ENCODE data around the gene AHRR. TPM values are rescaled to one million over a fixed set of nuclear protein-coding genes. Genes with fewer than 3 reads are reported as not detected.

The AHRR gene
- total RNA-seq, 1 donor from 2014 or later, result 11.3 TPM

- no peaks in the 10 kb centered on the region for H3K27me3 ChIP-seq
- peak overlapping the region; percentile 11 for H3K27ac ChIP-seq
- ATAC-seq (peak; percentile 9), DNase-seq (peak; percentile 55)
- intact Hi-C loops (cut with DNase I), result no loop called here
- no peaks in the 10 kb centered on the region for H3K36me3 ChIP-seq
- no peak overlapping the region for H3K4me3 ChIP-seq
- no peak for TF ChIP-seq CTCF (IDR thresholded peaks at IDR 0.05)
- H3K9me3 ChIP-seq, result no peaks in the 10 kb centered on the region
- peaks cover 16% of the 10 kb centered on the region for H3K4me1 ChIP-seq
Observed at GRCh38 chr5:392431-392988, 71.0 kb downstream of the AHRR start.

GRCh38 chr5:393846-394275 lies 72.3 kb downstream of the AHRR start:
- Histone ChIP-seq H3K27me3 (no peaks in the 10 kb centered on the region), H3K4me1 (peaks cover 15% of the 10 kb centered on the region), H3K9me3 (no peaks in the 10 kb centered on the region), H3K27ac (no peak overlapping the region), H3K4me3 (no peak overlapping the region), H3K36me3 (no peaks in the 10 kb centered on the region)
- ATAC-seq (no peak), DNase-seq (peak; percentile 54)
- intact Hi-C loops (cut with DNase I), result no loop called here
- no peak for TF ChIP-seq CTCF (IDR thresholded peaks at IDR 0.05)

- ATAC-seq, result no peak
- no peak for TF ChIP-seq CTCF (IDR thresholded peaks at IDR 0.05)
Observed at GRCh38 chr5:394671-395155, 73.2 kb downstream of the AHRR start.

GRCh38 chr5:395156-395920 lies 73.8 kb downstream of the AHRR start:
- Histone ChIP-seq H3K9me3 (no peaks in the 10 kb centered on the region), H3K4me3 (no peak overlapping the region), H3K27ac (peak overlapping the region; percentile 66), H3K4me1 (peaks cover 29% of the 10 kb centered on the region), H3K36me3 (no peaks in the 10 kb centered on the region), H3K27me3 (no peaks in the 10 kb centered on the region)
- TF ChIP-seq CTCF (IDR thresholded peaks at IDR 0.05), result no peak
- DNase-seq (peak; percentile 53), ATAC-seq (peak; percentile 3)
- intact Hi-C loops (cut with DNase I), result no loop called here

More at GRCh38 chr5:394671-395155, 73.2 kb downstream of the AHRR start:
- H3K4me3 ChIP-seq, result no peak overlapping the region
- peak; percentile 56 for DNase-seq
- peak overlapping the region; percentile 66 for H3K27ac ChIP-seq
- no peaks in the 10 kb centered on the region for H3K27me3 ChIP-seq
- H3K36me3 ChIP-seq, result no peaks in the 10 kb centered on the region
- no peaks in the 10 kb centered on the region for H3K9me3 ChIP-seq
- H3K4me1 ChIP-seq, result peaks cover 23% of the 10 kb centered on the region
- intact Hi-C loops (cut with DNase I), result no loop called here

GRCh38 chr5:395921-396530 lies 74.5 kb downstream of the AHRR start:
- no peak overlapping the region for H3K4me3 ChIP-seq
- H3K9me3 ChIP-seq, result no peaks in the 10 kb centered on the region
- no peak for TF ChIP-seq CTCF (IDR thresholded peaks at IDR 0.05)
- DNase-seq, result peak; percentile 52
- no peak for ATAC-seq
- intact Hi-C loops (cut with DNase I), result no loop called here
- peaks cover 32% of the 10 kb centered on the region for H3K4me1 ChIP-seq
- no peaks in the 10 kb centered on the region for H3K27me3 ChIP-seq
- peak overlapping the region; percentile 66 for H3K27ac ChIP-seq
- no peaks in the 10 kb centered on the region for H3K36me3 ChIP-seq

Data from upper lobe of right lung (tissue), 1 donor.